Upper lobe of left lung (tissue), 6 donors: ENCODE measurements around the gene MAGI2. TPM values are rescaled to one million over a fixed set of nuclear protein-coding genes. Genes with fewer than 3 reads are reported as not detected.

Experiments
- ATAC-seq, 2 donors: fragments of 200-7000 bp; cut with Tn5 transposase; one replicate each; pipeline ENCODE4 v1.9.1; 2022; ENCODE audit warnings: mild to moderate bottlenecking in 2 of 2, moderate library complexity in 2 of 2; ENCODE audit not compliant: low FRiP score in 2 of 2
- DNase-seq, 2 donors: peaks; one replicate each; pipeline ENCODE4 v3.0.0-alpha.2; 2019 to 2020
- H3K27ac ChIP-seq, 4 donors: fragments of 200-600 bp; sonication (generic); one replicate each; pipeline ENCODE4 v1.5.1; 2016 to 2019
- H3K27me3 ChIP-seq, 4 donors: fragments of 200-600 bp; sonication (generic); one replicate each; pipeline ENCODE4 v1.5.1; 2017 to 2019
- H3K36me3 ChIP-seq, 4 donors: fragments of 200-600 bp; sonication (generic); one replicate each; pipeline ENCODE4 v1.5.1; 2016 to 2019
- H3K4me1 ChIP-seq, 4 donors: fragments of 200-600 bp; sonication (generic); one replicate each; pipeline ENCODE4 v1.5.1; 2018 to 2019
- H3K4me3 ChIP-seq, 4 donors: fragments of 200-600 bp; sonication (generic); one replicate each; pipeline ENCODE4 v1.5.1; 2017 to 2019; ENCODE audit warnings: mild to moderate bottlenecking in 2 of 4, moderate library complexity in 1 of 4
- H3K9me3 ChIP-seq, 4 donors: fragments of 200-600 bp; sonication (generic); one replicate each; pipeline ENCODE4 v1.5.1; 2018 to 2019
- CTCF ChIP-seq, 6 experiments: fragments of 450-650 bp in 4 of 6; fragments of 200-600 bp in 2 of 6; sonication (generic) in 2 of 6; IDR thresholded peaks; one replicate each; pipeline ENCODE4 v1.5.1; 2016 to 2019; ENCODE audit warnings: antibody characterized with exemption in 6 of 6
- EP300 ChIP-seq, 4 donors: sonication (generic); formaldehyde crosslinking; IDR thresholded peaks; one replicate each; pipeline ENCODE4 v1.5.1; 2017; ENCODE audit warnings: antibody characterized with exemption in 4 of 4, control low read depth in 2 of 4
- POLR2A ChIP-seq, 4 donors: fragments of 450-650 bp; IDR thresholded peaks; one replicate each; pipeline ENCODE4 v1.5.1; 2016 to 2017; ENCODE audit warnings: antibody characterized with exemption in 4 of 4, mild to moderate bottlenecking in 2 of 4
- POLR2AphosphoS5 ChIP-seq, 2 donors: sonication (generic); formaldehyde crosslinking; IDR thresholded peaks; one replicate each; pipeline ENCODE4 v1.5.1; 2017; ENCODE audit warnings: antibody characterized with exemption in 2 of 2
- WGBS, 2 donors: methylation state at CpG; one replicate each; pipeline ENCODE4 v1.1.5; 2017 to 2018; 5-methylcytosine and 5-hydroxymethylcytosine counted together
- total RNA-seq, 6 donors: library from RNA; depleted of rRNA in 4 of 6; stranded (reverse); fragments of >200 nt in 4 of 6; gene quantifications; one replicate each; pipeline versions ENCODE4 v1.1.0 to v1.2.1, GENCODE V29; 2016 to 2021
- donor health status: DM: no; HTN: no; CAD: no; lungs with moderate emphysema.
- donor health status: DM: no; HTN: yes; CAD: no; lungs with severe emphysema.

Gene MAGI2
- total RNA-seq, 6 donors from 2014 or later, result 7.9 to 84.9 (median 11.8) TPM

GRCh38 chr7:78223598-78223997 is 1229.9 kb downstream of the MAGI2 start:
- peaks cover 0 to 8% (median 5%) of the 10 kb centered on the region in 4 donors for H3K4me1 ChIP-seq
- H3K27me3 ChIP-seq, result no peaks in the 10 kb centered on the region
- no peaks in the 10 kb centered on the region for H3K36me3 ChIP-seq
- H3K4me3 ChIP-seq, result no peak overlapping the region
- WGBS, 2 donors, result 81 to 84% methylated on average over 1 of the region's 1 CpG
- H3K9me3 ChIP-seq, result no peaks in the 10 kb centered on the region
- no peak for DNase-seq
- no peak for ATAC-seq
- H3K27ac ChIP-seq, result no peak overlapping the region
- TF ChIP-seq POLR2A (IDR thresholded peaks at IDR 0.05), result no peak
- TF ChIP-seq EP300 (IDR thresholded peaks at IDR 0.05), result no peak
- no peak for TF ChIP-seq CTCF (IDR thresholded peaks at IDR 0.05)
- TF ChIP-seq POLR2AphosphoS5 (IDR thresholded peaks at IDR 0.05), result no peak

- Histone ChIP-seq H3K27me3 (no peaks in the 10 kb centered on the region), H3K4me3 (no peak overlapping the region), H3K36me3 (no peaks in the 10 kb centered on the region), H3K27ac (no peak overlapping the region), H3K4me1 (peaks cover 0 to 8% (median 5%) of the 10 kb centered on the region in 4 donors), H3K9me3 (no peaks in the 10 kb centered on the region)
- ATAC-seq (no peak), DNase-seq (no peak)
- TF ChIP-seq CTCF (IDR thresholded peaks at IDR 0.05) (no peak), POLR2A (IDR thresholded peaks at IDR 0.05) (no peak), EP300 (IDR thresholded peaks at IDR 0.05) (no peak), POLR2AphosphoS5 (IDR thresholded peaks at IDR 0.05) (no peak)
- WGBS, 2 donors, result 48 to 65% methylated on average over 5 of the region's 5 CpGs
Observed at GRCh38 chr7:78222001-78222751, 1231.3 kb downstream of the MAGI2 start.

- DNase-seq (no peak), ATAC-seq (no peak)
- TF ChIP-seq POLR2AphosphoS5 (IDR thresholded peaks at IDR 0.05), result no peak
- no peak for TF ChIP-seq POLR2A (IDR thresholded peaks at IDR 0.05)
- no peak for TF ChIP-seq EP300 (IDR thresholded peaks at IDR 0.05)
- no peaks in the 10 kb centered on the region for H3K36me3 ChIP-seq
- WGBS, 2 donors, result 89 to 97% methylated on average over 5 of the region's 5 CpGs
- H3K9me3 ChIP-seq, result no peaks in the 10 kb centered on the region
- H3K4me3 ChIP-seq, result no peak overlapping the region
- H3K27ac ChIP-seq, result no peak overlapping the region
- H3K27me3 ChIP-seq, result no peaks in the 10 kb centered on the region
- peaks cover 0 to 7% (median 3%) of the 10 kb centered on the region in 4 donors for H3K4me1 ChIP-seq
Observed at GRCh38 chr7:78220754-78221153, 1232.7 kb downstream of the MAGI2 start.

- Histone ChIP-seq H3K27me3 (no peaks in the 10 kb centered on the region), H3K36me3 (no peaks in the 10 kb centered on the region), H3K4me1 (peaks cover 0 to 4% (median 0%) of the 10 kb centered on the region in 4 donors), H3K4me3 (no peak overlapping the region), H3K9me3 (no peaks in the 10 kb centered on the region), H3K27ac (no peak overlapping the region)
- TF ChIP-seq POLR2AphosphoS5 (IDR thresholded peaks at IDR 0.05), result no peak
- TF ChIP-seq POLR2A (IDR thresholded peaks at IDR 0.05), result no peak
- no peak for TF ChIP-seq EP300 (IDR thresholded peaks at IDR 0.05)
- DNase-seq (no peak), ATAC-seq (no peak)
- WGBS, 2 donors, result 80 to 83% methylated on average over 9 of the region's 9 CpGs
Observed at GRCh38 chr7:78218876-78219275, 1234.6 kb downstream of the MAGI2 start.

GRCh38 chr7:78218051-78218450 is 1235.4 kb downstream of the MAGI2 start:
- no peaks in the 10 kb centered on the region for H3K9me3 ChIP-seq
- DNase-seq, result no peak
- TF ChIP-seq CTCF (IDR thresholded peaks at IDR 0.05), result no peak
- TF ChIP-seq POLR2AphosphoS5 (IDR thresholded peaks at IDR 0.05), result no peak
- no peak for TF ChIP-seq POLR2A (IDR thresholded peaks at IDR 0.05)
- no peak for TF ChIP-seq EP300 (IDR thresholded peaks at IDR 0.05)
- peaks cover 0 to 4% (median 0%) of the 10 kb centered on the region in 4 donors for H3K4me1 ChIP-seq
- 86 to 100% methylated on average over 1 of the region's 1 CpG for WGBS, 2 donors
- H3K27ac ChIP-seq, result no peak overlapping the region
- H3K4me3 ChIP-seq, result no peak overlapping the region
- ATAC-seq, result no peak
- no peaks in the 10 kb centered on the region for H3K27me3 ChIP-seq
- H3K36me3 ChIP-seq, result no peaks in the 10 kb centered on the region

GRCh38 chr7:78215199-78215598 is 1238.3 kb downstream of the MAGI2 start:
- TF ChIP-seq CTCF (IDR thresholded peaks at IDR 0.05) (no peak), EP300 (IDR thresholded peaks at IDR 0.05) (no peak), POLR2A (IDR thresholded peaks at IDR 0.05) (no peak), POLR2AphosphoS5 (IDR thresholded peaks at IDR 0.05) (no peak)
- Histone ChIP-seq H3K36me3 (no peaks in the 10 kb centered on the region), H3K27ac (no peak overlapping the region), H3K9me3 (no peaks in the 10 kb centered on the region), H3K4me1 (no peaks in the 10 kb centered on the region), H3K27me3 (no peaks in the 10 kb centered on the region), H3K4me3 (no peak overlapping the region)
- no peak for DNase-seq
- ATAC-seq, result no peak
- 87% methylated on average over 3 of the region's 3 CpGs for WGBS, 2 donors
